Mammary epithelial cell (primary cell): Measurements from ENCODE around the gene CADM4.

Experiments used
- EZH2 ChIP-seq: IDR thresholded peaks from 2 replicates; pipeline ENCODE4 v1.6.1; 2012; ENCODE audit warnings: low read length, inconsistent platforms, borderline replicate concordance
- TF ChIP-seq, protein P1 (sequence below), 2 donors: IDR thresholded peaks in 1 of 2; conservative IDR thresholded peaks in 1 of 2; 2 replicates each; pipeline ENCODE4 v1.5.1; 2011 to 2012; ENCODE audit warnings: inconsistent platforms in 2 of 2, low read length in 2 of 2, mild to moderate bottlenecking in 2 of 2, control low read depth in 1 of 2, low read depth in 1 of 2; ENCODE audit not compliant: insufficient read depth in 1 of 2; ENCODE audit errors: extremely low read depth in 1 of 2

DNA sequence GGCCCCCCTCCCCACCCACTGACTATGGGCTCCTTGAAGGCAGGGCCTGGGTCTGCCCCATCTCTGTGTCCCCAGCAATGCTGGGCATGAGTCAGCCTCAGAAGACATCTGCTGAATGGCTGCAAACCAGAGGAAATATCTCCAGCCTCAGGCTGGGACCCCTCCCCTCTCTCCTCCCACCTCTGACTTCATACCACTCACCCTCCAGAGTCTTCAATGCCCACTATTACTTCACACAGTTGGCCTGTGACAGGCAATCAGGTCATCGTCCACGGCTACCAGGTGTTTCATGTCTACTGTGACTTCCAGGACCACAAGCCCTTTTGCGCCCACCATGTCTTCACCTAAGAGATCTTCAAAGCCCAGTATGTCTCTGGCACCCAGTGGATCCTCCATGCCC lies 27.9 kb downstream of the CADM4 start, which contains the start of gene SRRM5:
- TF ChIP-seq, protein P1, sequence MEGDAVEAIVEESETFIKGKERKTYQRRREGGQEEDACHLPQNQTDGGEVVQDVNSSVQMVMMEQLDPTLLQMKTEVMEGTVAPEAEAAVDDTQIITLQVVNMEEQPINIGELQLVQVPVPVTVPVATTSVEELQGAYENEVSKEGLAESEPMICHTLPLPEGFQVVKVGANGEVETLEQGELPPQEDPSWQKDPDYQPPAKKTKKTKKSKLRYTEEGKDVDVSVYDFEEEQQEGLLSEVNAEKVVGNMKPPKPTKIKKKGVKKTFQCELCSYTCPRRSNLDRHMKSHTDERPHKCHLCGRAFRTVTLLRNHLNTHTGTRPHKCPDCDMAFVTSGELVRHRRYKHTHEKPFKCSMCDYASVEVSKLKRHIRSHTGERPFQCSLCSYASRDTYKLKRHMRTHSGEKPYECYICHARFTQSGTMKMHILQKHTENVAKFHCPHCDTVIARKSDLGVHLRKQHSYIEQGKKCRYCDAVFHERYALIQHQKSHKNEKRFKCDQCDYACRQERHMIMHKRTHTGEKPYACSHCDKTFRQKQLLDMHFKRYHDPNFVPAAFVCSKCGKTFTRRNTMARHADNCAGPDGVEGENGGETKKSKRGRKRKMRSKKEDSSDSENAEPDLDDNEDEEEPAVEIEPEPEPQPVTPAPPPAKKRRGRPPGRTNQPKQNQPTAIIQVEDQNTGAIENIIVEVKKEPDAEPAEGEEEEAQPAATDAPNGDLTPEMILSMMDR (conservative IDR thresholded peaks at IDR 0.05 in 1 of 2, IDR thresholded peaks at IDR 0.05 in 1 of 2; ENCODE audit: extremely low read depth in 1 of 2, insufficient read depth in 1 of 2, low read depth in 1 of 2, low read length in 2 of 2) = no peak
- TF ChIP-seq EZH2 = no peak
